GM13976 (cell line): ENCODE results near the gene RHOXF2.
"Not testable (repeated sequence)": the region's sequence is repeated elsewhere in the genome, so short reads cannot be mapped to it uniquely, and the experiment has no call there.

Experiments
- DNase-seq: peaks from one replicate; pipeline ENCODE4 v3.0.0; 2012; ENCODE audit warnings: low spot score
- CTCF ChIP-seq: IDR thresholded peaks from 2 replicates; pipeline ENCODE4 v1.5.1; 2012; ENCODE audit warnings: borderline replicate concordance, mild to moderate bottlenecking; ENCODE audit not compliant: insufficient read depth; ENCODE audit errors: extremely low read depth, missing control alignments, control extremely low read depth
- in situ Hi-C: fragments of 300-500 bp; cut with MboI; formaldehyde crosslinking; loops from one replicate; pipeline ENCODE4 v1.12.0; 2022; ENCODE audit warnings: low sequenced_read_pairs, mixed read lengths, inconsistent platforms; ENCODE audit not compliant: unreplicated experiment

The RHOXF2 gene

GRCh38 chrX:120158313-120158712 is at the start of gene RHOXF2:
Gene RHOXF2, plus strand, starts transcription at chrX:120158613. Its CDS starts 138 bp downstream, at chrX:120158751.
- DNase-seq, in situ Hi-C loops: not testable (repeated sequence)

GRCh38 chrX:120109378-120109777 is 49.0 kb upstream of the RHOXF2 start:
- DNase-seq, result no peak
- TF ChIP-seq CTCF, result no peak
- in situ Hi-C loops, result no loop called here

DNA sequence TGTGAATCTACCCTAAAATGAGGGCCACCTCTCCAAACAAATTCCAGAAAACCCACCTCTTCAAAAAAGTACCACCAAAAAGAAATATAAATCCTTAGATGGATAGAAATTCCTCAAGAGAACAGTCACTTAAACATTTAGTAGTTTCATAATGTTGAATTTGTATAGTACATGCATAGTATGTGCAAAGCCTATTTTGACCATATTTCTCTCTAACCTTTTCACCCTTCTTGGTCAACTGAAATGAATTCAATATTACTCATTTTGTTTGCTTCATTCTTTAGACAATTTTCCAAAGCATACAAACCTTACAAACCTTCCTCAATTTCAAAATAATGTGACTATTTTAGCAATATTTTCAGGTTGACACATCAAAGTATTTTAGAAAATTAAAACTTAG is 46.8 kb upstream of the RHOXF2 start:
- TF ChIP-seq CTCF, result no peak
- no peak for DNase-seq
- in situ Hi-C loops, result no loop called here

- in situ Hi-C loops, result no loop called here
- no peak for DNase-seq
- no peak for TF ChIP-seq CTCF
Measured at GRCh38 chrX:120115438-120115963, 42.9 kb upstream of the RHOXF2 start, which contains the start of gene RHOXF1. Gene RHOXF1, minus strand, starts transcription at chrX:120115913. Its CDS starts 51 bp downstream, at chrX:120115862.

GRCh38 chrX:120120223-120120622 is 38.2 kb upstream of the RHOXF2 start:
- no peak for TF ChIP-seq CTCF
- in situ Hi-C loops, result no loop called here
- DNase-seq, result no peak

DNA sequence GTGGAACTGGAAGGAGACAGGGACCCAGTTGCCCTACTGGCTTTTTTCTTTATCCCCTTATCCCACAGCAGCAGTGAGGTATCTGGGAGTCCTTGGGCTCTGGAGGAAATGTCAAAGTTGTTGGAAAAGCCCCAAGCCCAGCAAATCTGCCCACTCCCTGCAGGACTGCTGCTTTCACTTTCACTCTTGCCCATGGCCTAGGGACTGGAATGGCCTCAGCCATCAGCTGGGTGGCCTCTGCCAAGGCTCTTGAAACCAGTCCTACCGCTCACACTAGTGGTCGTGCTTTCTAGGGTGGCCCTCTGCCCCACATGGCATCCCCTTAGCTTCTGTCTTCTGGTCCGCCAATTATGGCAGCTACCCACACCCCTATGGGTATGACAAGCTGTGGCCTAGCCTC is 33.0 kb upstream of the RHOXF2 start:
- TF ChIP-seq CTCF, result no peak
- in situ Hi-C loops, result loop anchor here (25.0 kb wide), 2 partner anchors 138 to 338 kb away; partner anchors contain the start of gene RPL39
- DNase-seq, result no peak

DNA sequence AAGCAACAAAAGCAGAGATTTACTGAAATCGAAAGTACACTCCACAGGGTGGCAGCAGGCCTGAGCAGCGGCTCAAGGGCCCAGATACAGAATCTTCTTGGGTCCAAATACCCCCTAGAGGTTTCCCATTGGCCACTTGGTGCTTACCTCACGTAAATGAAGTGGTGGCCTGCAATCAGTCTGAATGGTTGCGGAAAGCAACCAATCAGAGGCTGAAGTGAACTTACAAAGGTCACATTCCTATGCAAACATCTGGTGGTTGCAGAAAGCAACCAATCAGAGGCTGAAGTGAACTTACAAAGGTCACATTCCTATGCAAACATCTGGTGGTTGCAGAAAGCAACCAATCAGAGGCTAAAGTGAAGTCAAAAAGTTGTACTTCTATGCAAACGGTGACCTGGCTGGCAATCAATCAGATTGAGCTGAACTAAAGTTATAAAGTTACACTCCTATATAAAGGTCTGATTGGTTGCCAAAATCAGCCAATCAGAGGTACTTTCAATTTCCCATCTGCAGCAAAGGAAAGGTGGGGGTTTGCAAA is 30.0 kb upstream of the RHOXF2 start:
- in situ Hi-C loops, result loop anchor here (25.0 kb wide), 2 partner anchors 141 to 341 kb away; partner anchors contain the start of gene RPL39
- DNase-seq, result not testable (repeated sequence)

DNA sequence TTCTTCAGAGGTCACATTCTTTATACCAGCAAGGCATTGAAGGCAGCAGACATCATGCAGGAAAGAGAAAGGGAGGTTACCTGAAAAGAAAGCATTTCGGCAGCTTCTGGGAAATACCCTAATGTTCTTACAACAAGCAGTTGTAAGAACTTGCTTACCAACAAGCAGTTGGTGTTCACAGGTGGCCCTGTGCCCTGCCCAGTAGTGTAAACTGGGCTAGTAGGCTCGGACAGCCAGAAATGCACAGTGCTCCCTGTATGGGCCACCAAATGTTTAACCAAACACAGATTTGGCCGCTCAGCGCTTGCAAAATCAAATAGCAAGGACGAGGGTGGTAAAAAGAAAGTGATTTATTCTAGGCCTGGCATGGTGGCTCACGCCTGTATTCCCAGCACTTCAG is 22.3 kb upstream of the RHOXF2 start:
- no peak for TF ChIP-seq CTCF
- in situ Hi-C loops, result loop anchor here (25.0 kb wide), 2 partner anchors 149 to 349 kb away; partner anchors contain the start of gene RPL39
- DNase-seq, result no peak
